Measurements from ENCODE around the gene APOBEC3A. TPM values are rescaled to one million over a fixed set of nuclear protein-coding genes. Genes with fewer than 3 reads are reported as not detected.

APOBEC3A gene
- polyA plus RNA-seq, 1 donor (not counting 4 experiments of a cell fraction or from before 2014, with no cell fraction given), result 0.50 TPM

GRCh38 chr22:38946771-38947170 is 10.6 kb upstream of the APOBEC3A start:
- DNase-seq (ENCODE audit: low read depth, low spot score), result no peak
- Histone ChIP-seq H4K20me1 (ENCODE audit: control insufficient read depth, extremely low read depth, insufficient read depth, low read length) (no peaks in the 10 kb centered on the region), H3K9me3 (ENCODE audit: control insufficient read depth, low read depth, low read length) (no peaks in the 10 kb centered on the region), H3K9me1 (ENCODE audit: control insufficient read depth, extremely low read depth, insufficient read depth, low read length) (no peaks in the 10 kb centered on the region), H3K36me3 (ENCODE audit: control insufficient read depth in 2 of 2, extremely low read depth in 1 of 2, insufficient read depth in 2 of 2, low read length in 2 of 2) (no peaks in the 10 kb centered on the region), H3K79me2 (ENCODE audit: control insufficient read depth, insufficient read depth, low read length) (no peaks in the 10 kb centered on the region), H3K4me1 (ENCODE audit: control insufficient read depth, extremely low read depth, insufficient read depth, low read length) (no peaks in the 10 kb centered on the region), H3K27ac (ENCODE audit: control insufficient read depth, insufficient read depth, low read length) (no peak overlapping the region), H3K9ac (ENCODE audit: control insufficient read depth, extremely low read depth, insufficient read depth, low read length) (no peak overlapping the region), H3K4me2 (ENCODE audit: control insufficient read depth, extremely low read depth, insufficient read depth, low read depth, low read length) (no peak overlapping the region), H2AFZ (ENCODE audit: control insufficient read depth, low read length) (no peak overlapping the region), H3K27me3 (ENCODE audit: control insufficient read depth, extremely low read depth, insufficient read depth, low read length) (peaks cover 32% of the 10 kb centered on the region), H3K4me3 (ENCODE audit: control insufficient read depth in 2 of 3, extremely low read depth in 1 of 3, insufficient read depth in 2 of 3, low read depth in 1 of 3, low read length in 3 of 3) (no peak overlapping the region)
- TF ChIP-seq CTCF (optimal IDR thresholded peaks at IDR 0.05 in 1 of 3, IDR thresholded peaks at IDR 0.05 in 1 of 3, conservative IDR thresholded peaks at IDR 0.05 in 1 of 3; ENCODE audit: extremely low read depth in 1 of 3, insufficient read depth in 2 of 3, low read length in 3 of 3), result no peak
- TF ChIP-seq EZH2 (IDR thresholded peaks at IDR 0.05; ENCODE audit: low read length), result no peak
- dilution Hi-C loops (cut with MboI; ENCODE audit: extremely low pct_ligation_motif_present, low sequenced_read_pairs), result no loop called here
- no peak for FAIRE-seq

GRCh38 chr22:38947321-38948140 is 9.9 kb upstream of the APOBEC3A start:
- peaks cover 31% of the 10 kb centered on the region for H3K27me3 ChIP-seq (ENCODE audit: control insufficient read depth, extremely low read depth, insufficient read depth, low read length)
- TF ChIP-seq EZH2 (IDR thresholded peaks at IDR 0.05; ENCODE audit: low read length), result no peak
- no peak for TF ChIP-seq CTCF (optimal IDR thresholded peaks at IDR 0.05 in 1 of 3, IDR thresholded peaks at IDR 0.05 in 1 of 3, conservative IDR thresholded peaks at IDR 0.05 in 1 of 3; ENCODE audit: extremely low read depth in 1 of 3, insufficient read depth in 2 of 3, low read length in 3 of 3)
- H4K20me1 ChIP-seq (ENCODE audit: control insufficient read depth, extremely low read depth, insufficient read depth, low read length), result no peaks in the 10 kb centered on the region
- H3K9ac ChIP-seq (ENCODE audit: control insufficient read depth, extremely low read depth, insufficient read depth, low read length), result no peak overlapping the region
- no peak overlapping the region for H3K27ac ChIP-seq (ENCODE audit: control insufficient read depth, insufficient read depth, low read length)
- no peaks in the 10 kb centered on the region for H3K79me2 ChIP-seq (ENCODE audit: control insufficient read depth, insufficient read depth, low read length)
- H2AFZ ChIP-seq (ENCODE audit: control insufficient read depth, low read length), result no peak overlapping the region
- no peak for FAIRE-seq
- no peak for DNase-seq (ENCODE audit: low read depth, low spot score)
- no peaks in the 10 kb centered on the region for H3K9me1 ChIP-seq (ENCODE audit: control insufficient read depth, extremely low read depth, insufficient read depth, low read length)
- H3K4me3 ChIP-seq (ENCODE audit: control insufficient read depth in 2 of 3, extremely low read depth in 1 of 3, insufficient read depth in 2 of 3, low read depth in 1 of 3, low read length in 3 of 3), result no peak overlapping the region
- dilution Hi-C loops (cut with MboI; ENCODE audit: extremely low pct_ligation_motif_present, low sequenced_read_pairs), result no loop called here
- H3K4me2 ChIP-seq (ENCODE audit: control insufficient read depth, extremely low read depth, insufficient read depth, low read depth, low read length), result no peak overlapping the region
- no peaks in the 10 kb centered on the region for H3K36me3 ChIP-seq (ENCODE audit: control insufficient read depth in 2 of 2, extremely low read depth in 1 of 2, insufficient read depth in 2 of 2, low read length in 2 of 2)
- no peaks in the 10 kb centered on the region for H3K4me1 ChIP-seq (ENCODE audit: control insufficient read depth, extremely low read depth, insufficient read depth, low read length)
- H3K9me3 ChIP-seq (ENCODE audit: control insufficient read depth, low read depth, low read length), result no peaks in the 10 kb centered on the region

Data from keratinocyte (primary cell).